Right lobe of liver (tissue), 4 donors: ENCODE measurements around the gene NIM1K.

Experiments used
- CTCF ChIP-seq, 4 donors: fragments of 200-600 bp in 3 of 4; fragments of 450-650 bp in 1 of 4; IDR thresholded peaks; one replicate each; pipeline versions ENCODE4 v1.5.1 to v1.8.0; 2016 to 2022; ENCODE audit warnings: antibody characterized with exemption in 4 of 4, mild to moderate bottlenecking in 2 of 4
- POLR2A ChIP-seq: fragments of 450-650 bp; IDR thresholded peaks from one replicate; pipeline ENCODE4 v1.6.1; 2017; ENCODE audit warnings: antibody characterized with exemption, mild to moderate bottlenecking
- donor health status: DM: no; HTN: no; CAD: no.
- donor health status: DM: no; HTN: no; CAD: no.
- donor health status: DM: no; HTN: yes; CAD: no.

GRCh38 chr5:43256261-43256966 lies 64.4 kb downstream of the NIM1K start:
- no peak for TF ChIP-seq CTCF (IDR thresholded peaks at IDR 0.05)
- TF ChIP-seq POLR2A = no peak
